ENCODE results near the gene PLAC1. TPM values are rescaled to one million over a fixed set of nuclear protein-coding genes. Genes with fewer than 3 reads are reported as not detected.

PLAC1 gene
- total and polyA plus RNA-seq, 7 donors, result 0.06 to 1.4 TPM; not detected in 5

DNA sequence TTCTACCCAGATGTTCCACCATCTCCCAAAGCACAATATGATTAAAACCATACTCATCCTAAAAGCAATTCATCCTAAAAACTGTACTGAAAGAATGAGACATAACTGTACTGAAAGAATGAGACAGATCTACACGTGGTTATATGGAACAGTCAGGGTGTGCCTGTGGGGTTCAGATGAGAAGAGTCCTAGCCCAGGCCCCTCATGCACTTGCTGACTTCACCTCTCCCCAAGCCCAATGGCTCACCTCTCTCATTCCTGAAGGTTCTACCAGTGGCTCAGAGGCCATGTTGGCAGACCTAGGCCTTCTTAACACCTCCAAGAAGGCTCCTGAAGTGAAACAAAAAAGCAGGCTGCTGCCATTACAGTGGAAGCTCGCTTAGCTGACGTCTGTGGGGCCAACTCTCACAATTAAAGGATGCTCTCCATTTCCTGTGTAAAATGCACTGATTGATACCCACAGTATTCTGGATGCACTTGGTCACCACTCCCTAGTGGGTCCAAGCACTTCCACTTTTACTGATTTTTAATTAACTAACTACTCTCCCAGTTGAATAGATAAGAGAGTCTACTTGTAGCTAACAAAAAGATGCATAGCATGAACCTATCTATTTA is 3.8 kb downstream of the PLAC1 start:
- Histone ChIP-seq H3K4me1 (no peaks in the 10 kb centered on the region), H3K27me3 (no peaks in the 10 kb centered on the region), H3K9me3 (no peaks in the 10 kb centered on the region), H3K36me3 (no peaks in the 10 kb centered on the region), H3K27ac (no peak overlapping the region), H3K4me3 (no peak overlapping the region)
- intact Hi-C loops (cut with DNase I), result no loop called here
- 61 to 66% methylated on average over 3 of the region's 3 CpGs for WGBS, 2 donors
- TF ChIP-seq, protein P1, sequence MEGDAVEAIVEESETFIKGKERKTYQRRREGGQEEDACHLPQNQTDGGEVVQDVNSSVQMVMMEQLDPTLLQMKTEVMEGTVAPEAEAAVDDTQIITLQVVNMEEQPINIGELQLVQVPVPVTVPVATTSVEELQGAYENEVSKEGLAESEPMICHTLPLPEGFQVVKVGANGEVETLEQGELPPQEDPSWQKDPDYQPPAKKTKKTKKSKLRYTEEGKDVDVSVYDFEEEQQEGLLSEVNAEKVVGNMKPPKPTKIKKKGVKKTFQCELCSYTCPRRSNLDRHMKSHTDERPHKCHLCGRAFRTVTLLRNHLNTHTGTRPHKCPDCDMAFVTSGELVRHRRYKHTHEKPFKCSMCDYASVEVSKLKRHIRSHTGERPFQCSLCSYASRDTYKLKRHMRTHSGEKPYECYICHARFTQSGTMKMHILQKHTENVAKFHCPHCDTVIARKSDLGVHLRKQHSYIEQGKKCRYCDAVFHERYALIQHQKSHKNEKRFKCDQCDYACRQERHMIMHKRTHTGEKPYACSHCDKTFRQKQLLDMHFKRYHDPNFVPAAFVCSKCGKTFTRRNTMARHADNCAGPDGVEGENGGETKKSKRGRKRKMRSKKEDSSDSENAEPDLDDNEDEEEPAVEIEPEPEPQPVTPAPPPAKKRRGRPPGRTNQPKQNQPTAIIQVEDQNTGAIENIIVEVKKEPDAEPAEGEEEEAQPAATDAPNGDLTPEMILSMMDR (IDR thresholded peaks at IDR 0.05), result no peak
- TF ChIP-seq POLR2A (IDR thresholded peaks at IDR 0.05) (no peak), EP300 (IDR thresholded peaks at IDR 0.05) (no peak), POLR2AphosphoS5 (IDR thresholded peaks at IDR 0.05) (no peak)
- DNase-seq, result no peak

- 28 to 55% methylated on average over 1 of the region's 1 CpG for WGBS, 2 donors
- no peak overlapping the region for H3K4me3 ChIP-seq
- TF ChIP-seq, protein P1 (IDR thresholded peaks at IDR 0.05), result no peak
- H3K9me3 ChIP-seq, result no peaks in the 10 kb centered on the region
- H3K4me1 ChIP-seq, result no peaks in the 10 kb centered on the region
- DNase-seq, result no peak
- intact Hi-C loops (cut with DNase I), result no loop called here
- H3K27ac ChIP-seq, result no peak overlapping the region
- no peaks in the 10 kb centered on the region for H3K36me3 ChIP-seq
- no peaks in the 10 kb centered on the region for H3K27me3 ChIP-seq
Measured at GRCh38 chrX:134653835-134654234, 4.4 kb downstream of the PLAC1 start.

- no peaks in the 10 kb centered on the region for H3K9me3 ChIP-seq
- no peak overlapping the region for H3K27ac ChIP-seq
- no peak overlapping the region for H3K4me3 ChIP-seq
- TF ChIP-seq POLR2A (IDR thresholded peaks at IDR 0.05) (no peak), EP300 (IDR thresholded peaks at IDR 0.05) (no peak), POLR2AphosphoS5 (IDR thresholded peaks at IDR 0.05) (no peak)
- TF ChIP-seq, protein P1 (IDR thresholded peaks at IDR 0.05), result no peak
- H3K36me3 ChIP-seq, result no peaks in the 10 kb centered on the region
- intact Hi-C loops (cut with DNase I), result no loop called here
- no peaks in the 10 kb centered on the region for H3K4me1 ChIP-seq
- H3K27me3 ChIP-seq, result no peaks in the 10 kb centered on the region
- 72 to 79% methylated on average over 6 of the region's 6 CpGs for WGBS, 2 donors
- no peak for DNase-seq
Measured at GRCh38 chrX:134650701-134651100, 7.6 kb downstream of the PLAC1 start.

DNA sequence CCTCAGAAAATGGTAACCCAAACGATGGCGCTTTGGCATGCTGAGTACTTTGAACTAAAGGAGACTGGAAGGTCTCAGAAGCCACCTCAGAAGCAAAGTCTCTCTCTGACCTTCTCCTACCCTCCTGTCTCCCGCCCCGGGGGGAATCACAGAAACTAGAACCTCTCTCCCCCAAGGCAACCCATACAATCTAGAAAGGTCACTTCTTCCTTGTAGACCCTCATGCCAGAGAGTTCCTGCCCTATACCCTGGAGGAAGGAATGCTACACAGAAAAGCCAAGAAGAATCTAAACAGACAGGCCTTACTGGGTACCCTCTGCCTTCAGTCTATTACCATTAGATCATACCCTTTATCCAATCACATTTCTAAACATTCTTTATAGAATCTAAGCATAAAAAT is 8.5 kb downstream of the PLAC1 start:
- 94 to 95% methylated on average over 4 of the region's 4 CpGs for WGBS, 2 donors
- H3K36me3 ChIP-seq, result no peaks in the 10 kb centered on the region
- no peaks in the 10 kb centered on the region for H3K27me3 ChIP-seq
- no peak overlapping the region for H3K27ac ChIP-seq
- DNase-seq, result no peak
- TF ChIP-seq EP300 (IDR thresholded peaks at IDR 0.05), result no peak
- no peak for TF ChIP-seq POLR2A (IDR thresholded peaks at IDR 0.05)
- TF ChIP-seq, protein P1 (IDR thresholded peaks at IDR 0.05), result no peak
- no peak for TF ChIP-seq POLR2AphosphoS5 (IDR thresholded peaks at IDR 0.05)
- intact Hi-C loops (cut with DNase I), result no loop called here
- H3K4me1 ChIP-seq, result no peaks in the 10 kb centered on the region
- no peaks in the 10 kb centered on the region for H3K9me3 ChIP-seq
- H3K4me3 ChIP-seq, result no peak overlapping the region

GRCh38 chrX:134647477-134647877 is 10.8 kb downstream of the PLAC1 start:
- H3K4me3 ChIP-seq, result no peak overlapping the region
- no peaks in the 10 kb centered on the region for H3K4me1 ChIP-seq
- no peak for TF ChIP-seq POLR2A (IDR thresholded peaks at IDR 0.05)
- TF ChIP-seq, protein P1 (IDR thresholded peaks at IDR 0.05), result no peak
- TF ChIP-seq EP300 (IDR thresholded peaks at IDR 0.05), result no peak
- TF ChIP-seq POLR2AphosphoS5 (IDR thresholded peaks at IDR 0.05), result no peak
- intact Hi-C loops (cut with DNase I), result no loop called here
- H3K9me3 ChIP-seq, result no peaks in the 10 kb centered on the region
- WGBS, 2 donors, result 79 to 82% methylated on average over 2 of the region's 2 CpGs
- no peaks in the 10 kb centered on the region for H3K27me3 ChIP-seq
- H3K27ac ChIP-seq, result no peak overlapping the region
- no peak for DNase-seq
- H3K36me3 ChIP-seq, result no peaks in the 10 kb centered on the region
